SK-N-SH treated with all-trans-retinoic acid at 6 μM for 48 hours (cell line): ENCODE data around the gene GRIN2D.

ENCODE experiments used
- ARNTL ChIP-seq: fragments of 450-650 bp; formaldehyde crosslinking; IDR thresholded peaks from 2 replicates; pipeline ENCODE4 v1.5.0; 2020; ENCODE audit warnings: low read depth, mild to moderate bottlenecking, moderate library complexity, borderline replicate concordance
- CSDC2 ChIP-seq: fragments of 250-450 bp; sonication (Bioruptor Pico); IDR thresholded peaks from 2 replicates; pipeline ENCODE4 v1.5.0; 2020; ENCODE audit warnings: mild to moderate bottlenecking, moderate library complexity
- GLIS3 ChIP-seq: fragments of 250-450 bp; sonication (Bioruptor Pico); IDR thresholded peaks from 2 replicates; pipeline ENCODE4 v1.5.0; 2020; ENCODE audit warnings: mild to moderate bottlenecking, moderate library complexity
- ISL1 ChIP-seq: fragments of 250-450 bp; sonication (Bioruptor Pico); IDR thresholded peaks from 2 replicates; pipeline ENCODE4 v2.1.2; 2022; ENCODE audit warnings: mild to moderate bottlenecking, moderate library complexity
- OSR1 ChIP-seq: fragments of 250-450 bp; sonication (Bioruptor Pico); IDR thresholded peaks from 2 replicates; pipeline ENCODE4 v1.8.0; 2022; ENCODE audit warnings: moderate library complexity, mild to moderate bottlenecking, inconsistent platforms
- PATZ1 ChIP-seq: fragments of 250-450 bp; sonication (Bioruptor Pico); IDR thresholded peaks from 2 replicates; pipeline ENCODE4 v1.8.0; 2020; ENCODE audit warnings: mild to moderate bottlenecking, moderate library complexity, borderline replicate concordance
- PPARA ChIP-seq: fragments of 250-450 bp; sonication (Bioruptor Pico); IDR thresholded peaks from 2 replicates; pipeline ENCODE4 v1.5.0; 2020; ENCODE audit warnings: mild to moderate bottlenecking, borderline replicate concordance
- RARB ChIP-seq: fragments of 250-450 bp; sonication (Bioruptor Pico); IDR thresholded peaks from 2 replicates; pipeline ENCODE4 v1.8.0; 2021; ENCODE audit warnings: mild to moderate bottlenecking, moderate library complexity
- ZFP3 ChIP-seq: fragments of 250-450 bp; sonication (Bioruptor Pico); IDR thresholded peaks from 2 replicates; pipeline ENCODE4 v1.5.0; 2020; ENCODE audit warnings: mild to moderate bottlenecking, moderate library complexity
- ZFP30 ChIP-seq: fragments of 450-650 bp; formaldehyde crosslinking; IDR thresholded peaks from 2 replicates; pipeline ENCODE4 v1.5.0; 2022; ENCODE audit warnings: mild to moderate bottlenecking, moderate library complexity
- ZNF70 ChIP-seq: fragments of 450-650 bp; formaldehyde crosslinking; IDR thresholded peaks from 2 replicates; pipeline ENCODE4 v1.5.0; 2020; ENCODE audit warnings: mild to moderate bottlenecking, moderate library complexity

- TF ChIP-seq ARNTL (CRISPR knock-in tag) (no peak), CSDC2 (CRISPR knock-in tag) (no peak), PATZ1 (CRISPR knock-in tag) (no peak), ZFP3 (CRISPR knock-in tag) (no peak), ZFP30 (CRISPR knock-in tag) (no peak), GLIS3 (CRISPR knock-in tag) (no peak), ISL1 (CRISPR knock-in tag) (no peak), ZNF70 (no peak), PPARA (CRISPR knock-in tag) (no peak), RARB (CRISPR knock-in tag) (no peak), OSR1 (CRISPR knock-in tag) (no peak)
Measured at GRCh38 chr19:48433337-48433736, 39.9 kb downstream of the GRIN2D start.
